ELF-1 (cell line): ENCODE data around the gene OSBPL3.

Experiments
- DNase-seq: peaks from one replicate; pipeline ENCODE4 v3.0.0-alpha.2; 2016; ENCODE audit warnings: low read depth, low spot score

OSBPL3 gene

GRCh38 chr7:24958399-24958798, 21.6 kb downstream of the OSBPL3 start:
- DNase-seq: no peak

GRCh38 chr7:24956021-24956420, 24.0 kb downstream of the OSBPL3 start:
- no peak for DNase-seq

- no peak for DNase-seq
These were observed 24.7 kb downstream of the OSBPL3 start for GRCh38 chr7:24955313-24955712.

- no peak for DNase-seq
These were observed 27.5 kb downstream of the OSBPL3 start for GRCh38 chr7:24952464-24952863.

- DNase-seq: no peak
These were observed 28.5 kb downstream of the OSBPL3 start for GRCh38 chr7:24951441-24951980.

- DNase-seq: no peak
These were observed 30.1 kb downstream of the OSBPL3 start for GRCh38 chr7:24949884-24950283.

- no peak for DNase-seq
These were observed 31.2 kb downstream of the OSBPL3 start for GRCh38 chr7:24948739-24949138.

GRCh38 chr7:24946467-24946866, 33.5 kb downstream of the OSBPL3 start:
- no peak for DNase-seq

- DNase-seq: no peak
These were observed 34.1 kb downstream of the OSBPL3 start for GRCh38 chr7:24945899-24946298.

- no peak for DNase-seq
These were observed 36.7 kb downstream of the OSBPL3 start for GRCh38 chr7:24943096-24943948.

- peak; percentile 21 for DNase-seq
These were observed 37.8 kb downstream of the OSBPL3 start for GRCh38 chr7:24942226-24942625.

- no peak for DNase-seq
These were observed 40.6 kb downstream of the OSBPL3 start for GRCh38 chr7:24939416-24939815.

- DNase-seq: peak; percentile 24
These were observed 43.7 kb downstream of the OSBPL3 start for GRCh38 chr7:24936121-24936824.

- no peak for DNase-seq
These were observed 46.7 kb downstream of the OSBPL3 start for GRCh38 chr7:24933298-24933697.

- DNase-seq: no peak
These were observed 47.2 kb downstream of the OSBPL3 start for GRCh38 chr7:24932815-24933214.

- no peak for DNase-seq
These were observed 47.6 kb downstream of the OSBPL3 start for GRCh38 chr7:24932389-24932788.

- DNase-seq: no peak
These were observed 48.1 kb downstream of the OSBPL3 start for GRCh38 chr7:24931844-24932243.

GRCh38 chr7:24930856-24931255, 49.1 kb downstream of the OSBPL3 start:
- DNase-seq: no peak

- DNase-seq: no peak
These were observed 53.1 kb downstream of the OSBPL3 start for GRCh38 chr7:24926623-24927524.

GRCh38 chr7:24924375-24924774, 55.6 kb downstream of the OSBPL3 start:
- no peak for DNase-seq

GRCh38 chr7:24923172-24923865, 56.7 kb downstream of the OSBPL3 start:
- no peak for DNase-seq
